ENCODE data around the gene ALDH3A2.
"Not testable (repeated sequence)": the region's sequence is repeated elsewhere in the genome, so short reads cannot be mapped to it uniquely, and the experiment has no call there.

Gene ALDH3A2

DNA sequence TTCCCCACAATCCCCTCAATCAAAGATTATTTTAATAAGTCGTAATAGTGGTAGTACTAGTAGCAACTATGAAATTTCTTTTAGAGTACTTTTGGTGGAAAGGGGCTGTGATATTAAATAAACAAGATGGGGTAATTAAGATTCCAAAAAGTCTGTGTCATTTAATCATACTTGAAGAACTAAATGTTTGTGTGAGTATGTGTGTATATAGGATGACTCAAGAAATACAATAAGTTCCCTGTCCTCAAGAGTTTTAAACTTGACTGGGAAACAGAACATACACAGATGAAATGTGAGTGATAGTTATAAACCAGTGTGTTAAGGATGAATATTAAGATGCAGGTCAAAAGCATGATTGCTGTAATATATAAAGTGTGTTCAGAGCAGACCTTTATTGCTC lies 2.3 kb downstream of the ALDH3A2 start:
- DNase-seq (ENCODE audit: low read depth), result no peak

DNA sequence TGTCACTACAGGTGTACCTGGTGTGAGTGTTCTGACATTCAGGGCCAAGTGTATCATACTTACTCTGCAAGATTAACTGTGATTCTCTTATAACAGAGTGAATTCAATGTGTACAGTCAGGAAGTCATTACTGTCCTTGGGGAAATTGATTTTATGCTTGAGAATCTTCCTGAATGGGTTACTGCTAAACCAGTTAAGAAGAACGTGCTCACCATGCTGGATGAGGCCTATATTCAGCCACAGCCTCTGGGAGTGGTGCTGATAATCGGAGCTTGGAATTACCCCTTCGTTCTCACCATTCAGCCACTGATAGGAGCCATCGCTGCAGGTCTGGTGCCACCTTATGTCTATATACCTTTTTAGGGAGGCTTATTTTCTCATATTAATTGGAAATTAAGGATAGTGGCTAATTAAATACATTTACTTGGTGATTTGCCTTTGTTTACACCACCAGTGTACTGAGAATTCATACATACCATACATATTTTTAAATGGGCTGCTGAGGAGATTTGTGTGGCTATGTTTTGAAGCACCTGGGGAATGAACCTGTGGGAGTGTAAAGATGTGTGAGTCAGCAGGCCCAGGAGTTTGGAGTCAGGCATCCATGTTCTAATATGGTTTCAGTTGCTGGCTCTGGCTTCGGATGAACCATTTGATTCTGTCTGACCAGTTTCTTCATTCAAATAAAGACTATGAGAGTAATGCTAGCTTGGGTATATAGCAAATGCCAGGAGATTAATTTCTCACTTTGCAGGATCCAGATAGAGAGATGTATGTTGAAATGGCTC lies 3.1 kb downstream of the ALDH3A2 start:
- no peak for DNase-seq (ENCODE audit: low read depth)

DNA sequence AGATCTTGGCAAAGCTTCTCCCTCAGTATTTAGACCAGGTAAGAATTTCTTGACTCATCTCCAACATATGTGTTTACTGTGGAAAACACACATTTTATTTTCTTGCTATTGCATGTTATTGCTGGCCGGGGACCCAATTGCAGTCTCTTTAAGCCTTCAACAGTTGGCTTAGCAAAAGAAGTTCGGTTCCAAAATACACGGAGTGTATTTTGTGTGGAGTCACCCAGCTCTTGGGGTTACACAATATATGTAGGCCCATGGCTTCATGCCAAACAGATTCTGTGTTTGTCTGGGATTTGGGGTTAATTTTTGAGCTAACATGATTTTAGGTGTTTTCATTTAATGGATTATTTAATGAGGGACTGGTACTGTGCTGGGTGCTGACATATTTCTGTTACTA lies 4.0 kb downstream of the ALDH3A2 start:
- DNase-seq (ENCODE audit: low read depth), result no peak

DNA sequence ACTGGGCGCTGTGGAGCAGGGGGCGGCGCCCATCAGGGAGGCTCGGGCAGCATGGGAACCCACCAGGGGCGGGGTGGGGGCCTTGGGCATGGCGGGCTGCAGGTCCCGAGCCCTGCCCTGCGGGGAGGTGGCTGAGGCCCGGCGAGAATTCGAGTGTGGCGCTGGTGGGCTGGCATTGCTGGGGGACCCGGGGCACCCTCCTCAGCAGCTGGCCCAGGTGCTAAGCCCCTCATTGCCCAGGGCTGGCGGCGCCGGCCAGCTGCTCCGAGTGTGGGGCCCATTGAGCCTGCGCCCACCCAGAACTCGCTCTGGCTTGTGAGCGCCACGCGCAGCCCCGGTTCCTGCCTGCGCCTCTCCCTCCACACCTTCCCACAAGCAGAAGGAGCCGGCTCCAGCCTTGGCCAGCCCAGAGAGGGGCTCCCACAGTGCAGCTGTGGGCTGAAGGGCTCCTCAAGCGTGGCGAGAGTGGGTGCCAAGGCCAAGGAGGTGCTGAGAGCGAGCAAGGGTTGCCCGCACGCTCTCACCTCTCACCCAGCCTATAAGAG lies 5.9 kb downstream of the ALDH3A2 start:
- no peak for DNase-seq (ENCODE audit: low read depth)

DNA sequence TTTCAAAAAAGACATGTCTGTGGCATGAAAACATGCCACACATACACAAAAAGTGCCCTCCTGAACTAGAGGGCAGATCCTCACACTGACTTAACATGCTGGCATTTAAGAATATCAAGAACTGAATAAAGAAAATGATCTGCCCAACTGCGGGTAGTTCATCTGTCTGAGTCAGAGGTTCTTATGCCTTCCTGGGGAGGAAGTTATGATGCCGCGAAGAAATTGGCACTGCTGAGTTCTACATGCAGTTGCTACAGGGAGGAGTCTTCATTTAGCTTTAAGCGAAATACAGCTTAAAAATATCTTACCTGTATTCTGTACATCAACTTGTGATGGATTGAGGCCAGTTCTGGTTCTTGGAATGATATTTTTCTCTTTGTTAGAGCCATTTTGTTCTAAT lies 6.3 kb downstream of the ALDH3A2 start:
- no peak for DNase-seq (ENCODE audit: low read depth)

- DNase-seq (ENCODE audit: low read depth), result no peak
These were observed 7.8 kb downstream of the ALDH3A2 start for GRCh38 chr17:19656336-19656735.

DNA sequence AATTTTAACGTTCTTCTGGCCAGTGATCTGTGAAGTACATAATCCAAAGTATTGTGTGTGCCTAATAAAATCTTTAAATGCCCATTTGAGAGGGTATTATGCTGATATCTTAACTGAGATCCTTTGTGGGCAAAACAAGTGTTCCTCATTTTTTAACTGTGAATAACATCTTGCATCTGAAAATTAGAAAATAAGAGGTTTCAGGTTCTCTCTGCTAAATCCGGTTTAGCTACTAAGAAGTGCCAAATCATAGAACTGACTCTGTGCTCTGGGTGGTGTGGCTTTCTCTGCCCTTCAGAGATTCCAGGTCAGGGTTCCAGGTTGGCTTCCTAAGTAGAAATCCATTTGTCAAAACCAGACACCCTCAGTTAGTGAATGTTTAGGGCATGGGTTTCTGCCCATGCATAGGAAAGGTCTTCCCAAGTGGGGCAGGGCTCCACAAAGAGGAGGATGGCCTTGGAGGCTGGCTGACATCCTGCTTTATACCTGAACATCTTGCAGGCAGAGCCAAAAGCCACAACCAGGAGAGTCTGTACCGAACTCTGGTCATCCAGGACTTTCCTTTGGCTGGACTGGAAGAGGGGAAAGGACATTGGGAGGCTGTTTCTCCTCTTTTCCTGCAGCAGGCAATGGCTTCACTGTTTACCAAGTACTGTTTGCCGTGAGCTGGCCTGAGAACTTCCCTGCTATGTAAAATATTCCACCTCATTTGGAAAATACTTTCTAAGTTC lies 8.5 kb downstream of the ALDH3A2 start:
- no peak for DNase-seq (ENCODE audit: low read depth)

- DNase-seq (ENCODE audit: low read depth), result no peak
These were observed 11.0 kb downstream of the ALDH3A2 start for GRCh38 chr17:19659366-19660177.

DNA sequence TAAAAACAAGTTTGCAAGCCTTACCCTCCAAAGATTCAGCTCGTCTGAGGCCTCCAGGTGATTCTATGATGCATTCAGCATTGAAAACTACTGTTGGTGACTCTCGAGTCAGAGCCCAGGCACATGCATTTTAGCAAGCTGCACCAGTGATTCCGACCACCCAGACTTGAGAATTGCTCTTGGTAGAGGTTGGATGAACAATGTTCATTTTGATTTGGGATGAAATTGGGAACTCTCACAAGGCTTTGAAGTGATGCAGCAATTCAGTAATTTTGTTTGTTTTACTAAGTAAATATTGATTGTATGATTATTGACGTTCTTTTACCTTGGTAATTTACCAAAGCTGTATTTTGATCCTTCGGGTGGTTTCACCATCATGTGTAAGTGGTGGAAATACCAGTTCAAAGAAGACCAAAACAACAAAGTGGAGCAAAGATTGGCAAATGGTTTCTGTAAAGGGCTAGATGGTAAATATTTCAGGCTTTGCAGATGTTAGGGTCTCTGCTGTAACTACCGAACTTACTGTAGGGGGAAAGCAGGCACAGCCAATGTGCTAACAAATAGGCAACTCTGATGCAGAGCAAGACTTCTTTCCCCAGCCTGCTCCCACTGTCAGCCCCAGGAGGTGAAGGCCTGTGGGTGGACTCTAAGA lies 11.8 kb downstream of the ALDH3A2 start:
- no peak for DNase-seq (ENCODE audit: low read depth)

GRCh38 chr17:19661121-19661520 lies 12.6 kb downstream of the ALDH3A2 start:
- no peak for DNase-seq (ENCODE audit: low read depth)

- no peak for DNase-seq (ENCODE audit: low read depth)
These were observed 14.5 kb downstream of the ALDH3A2 start for GRCh38 chr17:19663097-19663496.

DNA sequence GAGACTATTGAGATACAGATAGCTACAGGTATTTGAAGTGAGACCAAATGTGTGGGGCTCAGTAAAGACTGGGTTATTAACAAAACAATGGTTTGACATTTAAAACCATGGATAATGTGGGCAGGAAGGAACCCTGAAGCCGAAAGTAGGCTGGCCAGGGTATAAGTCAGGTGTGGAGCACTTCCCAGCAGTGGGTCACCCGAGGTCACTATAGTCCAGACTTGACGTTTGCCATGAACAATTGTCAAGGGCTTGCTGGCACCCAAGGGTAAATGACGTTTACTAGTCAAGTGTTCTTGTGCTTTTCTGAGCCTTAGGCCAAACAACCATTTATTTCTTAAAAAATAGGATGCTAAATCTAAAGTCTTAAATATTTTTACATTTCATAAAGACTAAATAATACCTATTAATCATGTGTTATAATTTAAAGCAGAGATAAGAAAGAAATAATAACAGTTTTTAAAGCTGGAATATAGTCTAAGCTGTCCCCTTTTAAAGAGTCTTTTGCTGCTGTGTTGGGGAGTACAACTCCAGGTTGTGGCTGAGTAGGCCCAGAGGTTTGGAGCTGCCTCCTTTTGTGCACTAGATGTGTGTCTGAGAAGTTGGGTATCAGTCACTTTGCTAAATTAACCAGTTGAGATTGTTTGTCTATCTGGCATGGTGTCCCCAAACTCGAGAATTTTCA lies 15.7 kb downstream of the ALDH3A2 start:
- DNase-seq (ENCODE audit: low read depth), result no peak

DNA sequence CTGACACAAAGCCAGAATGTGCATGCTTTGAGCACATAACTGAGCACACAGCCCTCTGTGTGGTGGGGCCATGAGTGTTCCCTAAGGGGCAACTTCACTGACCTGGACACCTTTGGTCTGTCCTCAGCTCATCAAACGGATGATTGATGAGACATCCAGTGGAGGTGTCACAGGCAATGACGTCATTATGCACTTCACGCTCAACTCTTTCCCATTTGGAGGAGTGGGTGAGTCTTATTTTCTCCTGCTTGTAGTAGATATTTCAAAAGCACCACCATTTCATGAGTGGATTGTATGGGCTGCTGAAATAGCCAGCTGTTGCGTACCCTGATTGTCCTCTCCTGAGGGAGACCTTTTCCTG lies 16.2 kb downstream of the ALDH3A2 start:
- DNase-seq (ENCODE audit: low read depth), result no peak

GRCh38 chr17:19669680-19670079 lies 21.1 kb downstream of the ALDH3A2 start:
- DNase-seq (ENCODE audit: low read depth), result not testable (repeated sequence)

- DNase-seq (ENCODE audit: low read depth), result no peak
These were observed 22.4 kb downstream of the ALDH3A2 start for GRCh38 chr17:19670908-19671307.

DNA sequence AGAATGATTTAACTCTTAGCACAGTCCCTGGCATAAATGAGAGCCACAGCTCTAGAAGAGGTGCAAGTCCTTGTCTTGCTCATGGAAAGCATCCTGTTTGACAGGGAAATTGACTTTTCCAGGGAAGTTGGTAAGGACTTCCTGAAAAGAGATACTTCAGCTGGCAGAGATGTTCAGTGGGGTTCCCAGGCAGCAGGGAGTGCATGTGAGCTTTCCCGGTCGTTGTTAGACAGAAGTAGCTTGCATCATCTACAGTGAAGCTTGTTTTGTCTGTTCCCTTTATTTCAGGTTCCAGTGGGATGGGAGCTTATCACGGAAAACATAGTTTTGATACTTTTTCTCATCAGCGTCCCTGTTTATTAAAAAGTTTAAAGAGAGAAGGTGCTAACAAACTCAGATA lies 22.9 kb downstream of the ALDH3A2 start:
- no peak for DNase-seq (ENCODE audit: low read depth)

GRCh38 chr17:19672009-19672750 lies 23.6 kb downstream of the ALDH3A2 start:
- no peak for DNase-seq (ENCODE audit: low read depth)

GRCh38 chr17:19673623-19674022 lies 25.1 kb downstream of the ALDH3A2 start:
- DNase-seq (ENCODE audit: low read depth), result no peak

GRCh38 chr17:19676896-19677295 lies 28.3 kb downstream of the ALDH3A2 start:
- DNase-seq (ENCODE audit: low read depth), result no peak

- no peak for DNase-seq (ENCODE audit: low read depth)
These were observed 29.3 kb downstream of the ALDH3A2 start for GRCh38 chr17:19677736-19678379.

Measured in activated T-cell treated with anti-CD3 and anti-CD28 coated beads for 1 hour (primary cell).